IPS-18c (cell line): ENCODE results near the gene ZNF749.

ENCODE experiments used
- H3K4me3 ChIP-seq: 2 replicates; pipeline ENCODE4 v1.7.0; 2013; ENCODE audit warnings: low read depth, mild to moderate bottlenecking, low read length, moderate library complexity; ENCODE audit not compliant: insufficient read depth
- H3K9me3 ChIP-seq: one replicate; pipeline ENCODE4 v1.6.1; 2013; ENCODE audit warnings: mild to moderate bottlenecking, low read length, moderate library complexity; ENCODE audit not compliant: control insufficient read depth, insufficient read depth

Gene ZNF749

GRCh38 chr19:57435062-57435978 lies at the start of gene ZNF749:
TSS of gene ZNF749 (plus strand) at chr19:57435325. CDS start at chr19:57435579, 254 bp downstream.
- H3K4me3 ChIP-seq: peak within 1 kb of the TSS; percentile 91
- H3K9me3 ChIP-seq: no peaks in the 10 kb centered on the region

GRCh38 chr19:57389194-57389729 lies 45.9 kb upstream of the ZNF749 start:
- H3K9me3 ChIP-seq: no peaks in the 10 kb centered on the region
- H3K4me3 ChIP-seq: peak overlapping the region; percentile 16; the same call in 1 of the 2 replicates

- peak within 1 kb of the TSS; percentile 84 for H3K4me3 ChIP-seq
- H3K9me3 ChIP-seq: no peaks in the 10 kb centered on the region
Measured at GRCh38 chr19:57389730-57390598, 45.2 kb upstream of the ZNF749 start, which contains the start of gene ZNF548. TSS of gene ZNF548 (plus strand) at chr19:57389854. CDS start at chr19:57390100, 246 bp downstream.

- Histone ChIP-seq H3K9me3 (no peaks in the 10 kb centered on the region), H3K4me3 (no peak overlapping the region)
Measured at GRCh38 chr19:57395710-57396109, 39.4 kb upstream of the ZNF749 start.

GRCh38 chr19:57398868-57399267 lies 36.3 kb upstream of the ZNF749 start:
- Histone ChIP-seq H3K4me3 (no peak overlapping the region), H3K9me3 (peaks cover 2% of the 10 kb centered on the region)

GRCh38 chr19:57403737-57404563 lies 31.2 kb upstream of the ZNF749 start:
- H3K9me3 ChIP-seq: peaks cover 2% of the 10 kb centered on the region
- H3K4me3 ChIP-seq: no peak overlapping the region

- peaks cover 2% of the 10 kb centered on the region for H3K9me3 ChIP-seq
- no peak overlapping the region; the same call in 1 of the 2 replicates for H3K4me3 ChIP-seq
Measured at GRCh38 chr19:57406516-57407123, 28.5 kb upstream of the ZNF749 start.

GRCh38 chr19:57410877-57411671 lies 24.1 kb upstream of the ZNF749 start, which contains the start of gene ZNF17:
TSS of gene ZNF17 (plus strand) at chr19:57411161. CDS start at chr19:57413616, 2,455 bp downstream.
- H3K4me3 ChIP-seq: peak within 1 kb of the TSS; percentile 73
- no peaks in the 10 kb centered on the region for H3K9me3 ChIP-seq

GRCh38 chr19:57419439-57419838 lies 15.7 kb upstream of the ZNF749 start:
- Histone ChIP-seq H3K9me3 (no peaks in the 10 kb centered on the region), H3K4me3 (no peak overlapping the region)

- Histone ChIP-seq H3K4me3 (no peak overlapping the region), H3K9me3 (no peaks in the 10 kb centered on the region)
Measured at GRCh38 chr19:57421037-57421436, 14.1 kb upstream of the ZNF749 start.

GRCh38 chr19:57434386-57435061 lies 601 bp upstream of the ZNF749 start:
- Histone ChIP-seq H3K4me3 (peak overlapping the region; percentile 91), H3K9me3 (no peaks in the 10 kb centered on the region)

GRCh38 chr19:57436417-57436816 lies 1.3 kb downstream of the ZNF749 start:
- Histone ChIP-seq H3K9me3 (no peaks in the 10 kb centered on the region), H3K4me3 (peak overlapping the region; percentile 91)

- Histone ChIP-seq H3K9me3 (no peaks in the 10 kb centered on the region), H3K4me3 (no peak overlapping the region)
Measured at GRCh38 chr19:57437931-57438330, 2.8 kb downstream of the ZNF749 start.

GRCh38 chr19:57438925-57439324 lies 3.8 kb downstream of the ZNF749 start:
- Histone ChIP-seq H3K9me3 (no peaks in the 10 kb centered on the region), H3K4me3 (no peak overlapping the region)
